ENCODE data around the gene CPT1A.
"Not testable (repeated sequence)": the region's sequence is repeated elsewhere in the genome, so short reads cannot be mapped to it uniquely, and the experiment has no call there.

Gene CPT1A

GRCh38 chr11:68841718-68842426, at the start of gene CPT1A:
TSS of gene CPT1A (minus strand) at chr11:68841916. CDS start at chr11:68815474, 26,442 bp downstream.
- peak in 37 of 58 donors; percentile 7 to 64 (median 29) for DNase-seq

DNA sequence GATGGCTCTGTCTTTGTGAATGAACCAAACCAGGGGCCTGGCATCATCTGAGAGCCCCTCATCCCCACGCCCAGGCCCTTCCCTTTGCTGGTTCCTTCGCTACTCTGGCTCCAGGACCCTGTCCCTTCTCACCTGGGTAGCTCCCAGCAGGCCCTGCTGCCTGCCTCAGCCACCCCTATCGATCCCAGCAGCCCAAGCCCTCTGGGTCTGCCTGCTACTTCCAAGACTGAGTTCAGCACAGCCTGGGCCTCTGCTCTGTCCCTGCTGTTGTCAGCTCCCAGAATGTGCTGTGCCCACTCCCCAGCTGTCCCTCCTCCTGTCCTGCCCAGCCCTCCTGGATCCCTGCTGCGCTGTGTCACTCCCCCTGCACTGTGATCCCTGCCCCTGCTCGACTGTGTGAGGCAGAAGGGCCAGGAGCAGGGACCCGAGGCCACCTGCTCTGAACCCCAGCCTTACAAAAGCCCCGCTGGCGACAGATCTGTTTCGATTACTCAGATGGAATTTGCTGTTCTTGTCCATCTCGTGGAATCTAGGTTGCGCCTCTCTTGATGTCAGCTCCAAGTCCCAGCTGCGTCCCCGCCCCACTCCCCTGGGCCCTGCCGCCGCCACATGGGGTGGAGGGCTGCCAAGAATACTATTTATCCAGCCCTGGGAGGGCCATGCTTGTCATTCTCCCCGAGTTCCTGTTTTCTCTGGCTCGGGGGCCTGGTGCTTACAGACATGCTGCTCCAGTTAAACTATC, 48.9 kb upstream of the CPT1A start:
- peak in 50 of 58 donors; percentile 5 to 71 (median 39) for DNase-seq

- DNase-seq = no peak
Measured at GRCh38 chr11:68889948-68890446, 48.3 kb upstream of the CPT1A start.

- not testable (repeated sequence) for DNase-seq
Measured at GRCh38 chr11:68884827-68885226, 43.1 kb upstream of the CPT1A start.

- DNase-seq = no peak
Measured at GRCh38 chr11:68882391-68882790, 40.7 kb upstream of the CPT1A start.

DNA sequence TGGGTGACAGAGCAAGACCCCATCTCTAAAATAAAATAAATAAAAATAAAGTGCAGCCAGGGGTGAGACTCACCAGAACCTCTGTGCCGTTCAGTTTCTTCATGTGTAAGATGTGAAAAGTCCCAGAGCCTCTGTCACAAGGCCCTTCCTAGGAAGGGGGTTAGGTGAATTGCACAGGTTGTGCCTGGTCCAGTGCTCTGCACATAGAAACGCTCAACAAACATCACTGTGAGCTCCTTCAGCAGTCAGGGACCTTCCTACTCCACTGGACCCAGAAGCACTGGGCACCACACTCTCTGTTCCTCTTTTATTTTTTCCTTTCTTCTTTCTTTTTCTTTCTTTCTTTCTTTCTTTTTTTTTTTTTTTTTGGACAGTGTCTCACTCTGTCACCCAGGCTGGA, 39.6 kb upstream of the CPT1A start:
- DNase-seq = no peak

- no peak for DNase-seq
Measured at GRCh38 chr11:68880851-68881250, 39.1 kb upstream of the CPT1A start.

DNA sequence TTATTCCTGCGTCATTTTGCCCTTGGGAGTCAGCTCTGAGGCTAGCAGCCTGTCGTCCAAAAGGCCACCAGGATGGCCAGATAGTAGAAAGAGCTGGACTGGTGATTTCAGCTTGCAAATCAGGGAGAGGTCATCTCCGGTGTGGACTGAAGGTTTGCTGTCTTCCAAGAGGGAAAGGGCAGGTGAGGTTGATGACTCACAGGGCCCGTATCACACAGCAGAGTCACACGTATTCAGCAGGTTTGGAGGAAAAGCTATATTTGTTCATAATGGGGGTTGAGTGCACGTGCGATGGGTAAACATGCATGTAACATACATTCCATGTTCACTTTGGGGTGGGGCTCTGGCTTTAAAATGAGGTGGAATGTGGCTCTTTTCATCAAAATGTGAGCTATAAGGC, 36.3 kb upstream of the CPT1A start:
- DNase-seq = no peak

- no peak for DNase-seq
Measured at GRCh38 chr11:68872216-68873003, 30.7 kb upstream of the CPT1A start.

- DNase-seq = no peak
Measured at GRCh38 chr11:68870470-68870869, 28.8 kb upstream of the CPT1A start.

GRCh38 chr11:68868221-68868835, 26.6 kb upstream of the CPT1A start:
- DNase-seq = no peak

DNA sequence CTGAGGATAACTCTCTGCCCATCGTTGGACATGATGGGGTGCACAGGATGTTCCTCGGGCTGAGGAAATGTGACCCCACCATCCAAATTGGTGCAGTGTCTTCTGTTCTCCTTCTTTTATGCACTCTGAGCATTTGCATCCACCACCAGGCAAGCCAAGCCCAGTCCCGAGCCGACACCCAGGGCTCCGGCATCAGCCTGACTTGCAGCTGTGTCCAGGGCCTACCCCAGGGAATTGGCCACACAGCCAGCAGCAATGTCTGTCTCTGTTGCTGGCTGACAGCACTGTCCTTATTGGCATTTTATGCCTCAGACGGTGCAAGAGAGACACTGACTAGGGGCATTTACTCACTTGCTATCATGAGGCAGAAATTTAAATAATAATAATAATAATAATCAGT, 25.4 kb upstream of the CPT1A start:
- no peak for DNase-seq

DNA sequence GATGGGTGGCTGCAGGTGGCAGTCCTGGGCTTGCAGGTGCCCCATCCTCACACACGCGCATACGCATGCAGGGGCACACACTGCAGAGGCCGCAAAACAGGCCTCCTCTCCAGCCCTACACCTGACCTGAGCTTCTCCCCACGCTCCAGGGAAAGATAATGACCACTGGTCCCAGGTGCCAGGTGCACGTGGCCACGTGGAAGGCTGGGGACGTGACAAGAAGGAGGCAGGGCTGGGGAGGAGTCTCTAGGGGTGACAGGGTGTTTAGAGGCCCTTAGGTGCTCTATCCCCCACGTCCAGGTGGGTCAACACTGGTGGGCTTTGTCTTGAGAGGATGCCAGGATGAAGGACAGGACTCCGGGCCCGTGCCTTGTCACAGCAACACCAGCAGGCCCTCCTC, 23.5 kb upstream of the CPT1A start:
- DNase-seq = no peak

DNA sequence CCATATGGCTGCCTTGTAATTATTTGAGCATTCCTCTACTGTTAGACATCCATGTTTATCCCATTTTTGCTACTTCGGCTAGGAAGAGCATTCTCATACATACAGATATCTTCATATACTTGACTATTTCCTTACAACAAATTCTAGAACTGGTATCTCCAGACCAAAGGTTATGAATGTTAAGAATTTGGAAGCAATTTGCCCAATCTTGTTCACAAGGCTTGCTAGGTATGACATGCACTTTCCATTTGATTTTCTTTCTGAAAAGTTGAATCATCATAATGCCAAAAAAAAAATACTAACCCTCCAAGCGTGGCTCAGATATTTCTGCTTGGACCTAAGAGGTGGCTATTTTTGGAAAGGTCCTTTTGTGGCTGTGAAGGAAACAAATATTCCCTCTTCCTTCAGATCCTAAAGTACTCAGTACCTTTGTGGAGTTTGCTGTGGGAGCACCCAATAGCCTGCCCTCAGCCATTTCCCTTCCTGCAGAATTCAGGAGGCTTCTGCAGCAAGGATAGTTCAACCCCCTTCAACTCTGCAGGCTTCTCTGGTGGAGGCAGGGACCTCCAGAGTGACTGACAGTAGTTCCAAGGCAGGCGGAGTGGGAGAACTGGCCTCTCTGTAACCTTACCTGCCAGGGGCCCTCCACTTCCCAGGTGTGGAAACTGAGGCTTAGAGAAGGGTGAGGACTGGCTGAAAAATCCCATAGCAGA, 22.0 kb upstream of the CPT1A start:
- no peak for DNase-seq

DNA sequence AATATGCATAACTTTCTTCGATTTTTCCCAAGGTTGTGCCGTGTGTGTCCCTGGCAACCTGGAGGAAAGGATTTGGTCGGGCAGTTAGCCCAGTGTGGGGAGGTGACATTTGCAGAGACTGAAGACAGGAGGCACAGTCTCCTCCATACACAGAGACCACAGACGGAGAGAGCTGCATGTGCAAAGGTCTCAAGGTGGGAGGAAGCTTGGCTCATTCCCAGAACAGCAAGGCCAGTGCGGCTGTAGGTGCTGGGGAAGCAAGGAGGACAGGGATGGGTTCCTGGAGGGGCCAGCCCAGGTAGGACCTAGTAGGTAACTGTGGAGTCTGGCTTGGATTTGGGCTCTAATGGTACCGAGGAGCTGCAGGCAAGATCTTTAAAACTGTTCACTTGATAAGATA, 20.7 kb upstream of the CPT1A start:
- no peak for DNase-seq

DNA sequence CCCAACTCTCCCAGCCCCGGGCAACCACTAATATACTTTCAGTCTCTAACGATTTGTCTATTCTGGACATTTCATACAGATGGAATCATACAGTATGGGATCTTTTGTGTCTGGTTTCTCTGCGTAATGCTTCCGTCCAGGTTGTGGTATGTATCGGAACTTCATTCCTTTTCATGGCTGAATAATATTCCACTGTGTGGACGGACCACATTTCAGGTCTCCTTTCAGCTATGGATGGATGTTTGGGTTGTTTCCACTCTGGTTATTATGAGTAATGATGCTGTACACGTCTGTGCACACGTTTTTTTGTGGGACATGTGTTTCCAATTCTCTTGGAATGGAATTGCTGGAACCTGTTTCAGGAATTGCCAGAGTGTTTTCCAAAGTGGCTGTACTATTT, 17.4 kb upstream of the CPT1A start:
- DNase-seq = no peak

- DNase-seq = no peak
Measured at GRCh38 chr11:68857037-68857586, 15.4 kb upstream of the CPT1A start.

DNA sequence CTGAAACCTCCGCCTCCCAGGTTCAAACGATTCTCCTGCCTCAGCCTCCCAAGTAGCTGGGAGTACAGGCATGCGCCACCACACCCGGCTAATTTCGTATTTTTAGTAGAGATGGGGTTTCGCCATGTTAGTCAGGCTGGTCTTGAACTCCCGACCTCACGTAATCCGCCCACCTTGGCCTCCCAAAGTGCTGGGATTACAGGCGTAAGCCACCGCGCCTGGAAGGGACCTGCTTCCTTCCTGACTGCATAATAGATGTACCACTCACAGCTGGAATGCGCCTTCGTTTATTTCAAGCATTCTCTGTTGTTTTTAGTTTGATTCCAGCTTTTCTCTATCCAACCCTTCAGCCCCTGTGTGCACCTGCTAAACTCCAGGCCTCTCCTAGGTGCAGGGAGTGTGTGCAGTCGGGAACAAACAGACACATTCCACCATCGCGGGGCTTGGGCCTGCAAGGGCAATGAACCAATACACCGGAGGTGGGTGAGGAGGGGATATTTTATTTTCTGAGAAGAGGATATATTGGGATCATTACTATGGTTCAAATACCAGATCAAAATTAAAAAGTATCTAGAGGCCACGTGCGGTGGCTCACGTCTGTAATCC, 14.8 kb upstream of the CPT1A start:
- DNase-seq = not testable (repeated sequence)

DNA sequence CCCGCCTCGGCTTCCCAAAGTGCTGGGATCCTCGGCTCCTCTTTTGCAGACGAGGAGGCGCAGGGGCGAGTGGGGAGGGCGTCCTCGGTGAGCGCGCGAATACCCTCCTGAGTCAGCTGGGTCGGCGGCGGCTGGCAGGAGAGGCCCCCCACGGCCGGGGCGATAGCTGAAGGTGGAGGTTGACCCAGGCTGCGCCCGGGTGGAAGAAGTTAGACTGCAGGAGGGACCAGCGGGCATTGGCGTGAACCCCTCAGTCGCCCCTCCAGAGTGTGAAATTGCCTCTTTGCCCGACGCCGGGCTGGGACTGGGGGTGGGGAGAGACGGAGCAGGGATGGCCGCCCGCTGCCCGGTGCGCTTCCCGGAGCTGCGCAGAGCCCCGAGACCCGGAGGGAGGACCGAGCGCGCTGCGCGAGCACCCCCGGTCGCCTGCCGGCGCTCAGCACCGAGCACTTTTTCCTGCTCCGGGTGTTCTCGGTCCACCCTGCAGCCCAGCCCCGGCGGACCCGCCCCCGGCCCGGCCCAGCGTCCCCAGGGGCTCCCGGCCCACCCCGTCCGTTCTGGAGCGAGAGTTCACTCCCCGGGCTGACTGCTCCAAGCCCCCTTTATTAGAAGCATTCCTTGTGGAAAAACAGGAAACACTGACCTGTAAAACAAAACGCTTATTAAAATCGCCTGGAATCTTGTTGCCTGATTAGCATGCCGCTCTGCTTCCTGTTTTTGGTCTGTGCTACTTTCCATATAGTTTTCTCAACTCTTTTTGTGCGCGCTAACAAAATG, 13.7 kb upstream of the CPT1A start:
- peak in 7 of 58 donors; percentile 3 to 35 (median 23) for DNase-seq

Data from anterior cingulate cortex (tissue), 58 donors.